Measurements from ENCODE around the gene SUN5.

The SUN5 gene

GRCh38 chr20:32991792-32992641, 12.2 kb downstream of the SUN5 start:
- DNase-seq, result no peak

GRCh38 chr20:32991383-32991782, 12.8 kb downstream of the SUN5 start:
- no peak for DNase-seq

GRCh38 chr20:32990426-32990825, 13.8 kb downstream of the SUN5 start:
- no peak for DNase-seq

GRCh38 chr20:32989507-32990283, 14.5 kb downstream of the SUN5 start:
- no peak for DNase-seq

GRCh38 chr20:32988008-32988407, 16.2 kb downstream of the SUN5 start:
- DNase-seq, result no peak

- no peak for DNase-seq
These were observed 17.0 kb downstream of the SUN5 start for GRCh38 chr20:32987044-32987825.

- no peak for DNase-seq
These were observed 17.8 kb downstream of the SUN5 start for GRCh38 chr20:32986331-32986966.

GRCh38 chr20:32985596-32985995, 18.6 kb downstream of the SUN5 start:
- DNase-seq, result no peak

GRCh38 chr20:32984631-32985354, 19.4 kb downstream of the SUN5 start:
- no peak for DNase-seq

GRCh38 chr20:32984196-32984595, 20.0 kb downstream of the SUN5 start:
- no peak for DNase-seq

- DNase-seq, result no peak
These were observed 20.6 kb downstream of the SUN5 start for GRCh38 chr20:32983459-32984112.

GRCh38 chr20:32982617-32983458, 21.4 kb downstream of the SUN5 start:
- no peak for DNase-seq

GRCh38 chr20:32980990-32981389, 23.2 kb downstream of the SUN5 start:
- no peak for DNase-seq

- DNase-seq, result no peak
These were observed 23.9 kb downstream of the SUN5 start for GRCh38 chr20:32980131-32980941.

GRCh38 chr20:32979201-32979998, 24.8 kb downstream of the SUN5 start:
- no peak for DNase-seq

GRCh38 chr20:32978009-32978335, 26.3 kb downstream of the SUN5 start:
- DNase-seq, result no peak

- DNase-seq, result no peak
These were observed 26.8 kb downstream of the SUN5 start for GRCh38 chr20:32977281-32978008.

GRCh38 chr20:32976746-32977145, 27.5 kb downstream of the SUN5 start:
- no peak for DNase-seq

Data from KG1 (cell line).